PFSK-1 (cell line): ENCODE data around the gene LTBP1.

Experiments
- FOXP2 ChIP-seq: optimal IDR thresholded peaks from 2 replicates; pipeline ENCODE3; 2011; ENCODE audit warnings: borderline replicate concordance, control low read depth, inconsistent platforms; ENCODE audit not compliant: insufficient read depth; ENCODE audit errors: extremely low read length, extremely low read depth
- POLR2AphosphoS5 ChIP-seq: IDR thresholded peaks from 2 replicates; pipeline ENCODE4 v1.6.1; 2012; ENCODE audit warnings: low read depth, mild to moderate bottlenecking, control low read depth, low read length, moderate library complexity
- REST ChIP-seq, 2 experiments: IDR thresholded peaks; 2 replicates each; pipeline versions ENCODE4 v1.6.1 to v1.8.0; 2011 to 2012; ENCODE audit warnings: low read depth in 2 of 2, low read length in 2 of 2, control low read depth in 1 of 2, inconsistent platforms in 1 of 2, mild to moderate bottlenecking in 1 of 2, moderate library complexity in 1 of 2; ENCODE audit not compliant: insufficient read depth in 1 of 2
- SIN3A ChIP-seq: IDR thresholded peaks from 2 replicates; pipeline ENCODE4 v1.6.1; 2012; ENCODE audit warnings: mild to moderate bottlenecking, low read length, moderate library complexity, borderline replicate concordance; ENCODE audit not compliant: insufficient read depth
- TAF1 ChIP-seq: IDR thresholded peaks from 2 replicates; pipeline ENCODE4 v1.6.1; 2012; ENCODE audit warnings: low read length, control low read depth, borderline replicate concordance; ENCODE audit not compliant: insufficient read depth

The LTBP1 gene

GRCh38 chr2:33018271-33018670 lies 71.5 kb downstream of the LTBP1 start:
- no peak for TF ChIP-seq REST (IDR thresholded peaks at IDR 0.05; ENCODE audit: insufficient read depth in 1 of 2, low read depth in 2 of 2, low read length in 2 of 2)

GRCh38 chr2:33019796-33020195 lies 73.0 kb downstream of the LTBP1 start:
- no peak for TF ChIP-seq POLR2AphosphoS5
- TF ChIP-seq TAF1 = no peak
- no peak for TF ChIP-seq REST (IDR thresholded peaks at IDR 0.05; ENCODE audit: insufficient read depth in 1 of 2, low read depth in 2 of 2, low read length in 2 of 2)
- no peak for TF ChIP-seq SIN3A
- no peak for TF ChIP-seq FOXP2

- TF ChIP-seq POLR2AphosphoS5 (no peak), REST (IDR thresholded peaks at IDR 0.05; ENCODE audit: insufficient read depth in 1 of 2, low read depth in 2 of 2, low read length in 2 of 2) (no peak), SIN3A (no peak), TAF1 (no peak), FOXP2 (no peak)
These were observed 74.1 kb downstream of the LTBP1 start for GRCh38 chr2:33020883-33021282.

GRCh38 chr2:33021542-33022227 lies 74.9 kb downstream of the LTBP1 start:
- no peak for TF ChIP-seq REST (IDR thresholded peaks at IDR 0.05; ENCODE audit: insufficient read depth in 1 of 2, low read depth in 2 of 2, low read length in 2 of 2)
- TF ChIP-seq FOXP2 = no peak
- no peak for TF ChIP-seq POLR2AphosphoS5
- TF ChIP-seq TAF1 = no peak
- no peak for TF ChIP-seq SIN3A
